Kidney tubule cell (primary cell): ENCODE results near the gene ZFP36L1.

Source experiments
- DNase-seq: peaks from one replicate; pipeline ENCODE4 v3.0.0-alpha.2; 2018; ENCODE audit warnings: low spot score

The ZFP36L1 gene

DNA sequence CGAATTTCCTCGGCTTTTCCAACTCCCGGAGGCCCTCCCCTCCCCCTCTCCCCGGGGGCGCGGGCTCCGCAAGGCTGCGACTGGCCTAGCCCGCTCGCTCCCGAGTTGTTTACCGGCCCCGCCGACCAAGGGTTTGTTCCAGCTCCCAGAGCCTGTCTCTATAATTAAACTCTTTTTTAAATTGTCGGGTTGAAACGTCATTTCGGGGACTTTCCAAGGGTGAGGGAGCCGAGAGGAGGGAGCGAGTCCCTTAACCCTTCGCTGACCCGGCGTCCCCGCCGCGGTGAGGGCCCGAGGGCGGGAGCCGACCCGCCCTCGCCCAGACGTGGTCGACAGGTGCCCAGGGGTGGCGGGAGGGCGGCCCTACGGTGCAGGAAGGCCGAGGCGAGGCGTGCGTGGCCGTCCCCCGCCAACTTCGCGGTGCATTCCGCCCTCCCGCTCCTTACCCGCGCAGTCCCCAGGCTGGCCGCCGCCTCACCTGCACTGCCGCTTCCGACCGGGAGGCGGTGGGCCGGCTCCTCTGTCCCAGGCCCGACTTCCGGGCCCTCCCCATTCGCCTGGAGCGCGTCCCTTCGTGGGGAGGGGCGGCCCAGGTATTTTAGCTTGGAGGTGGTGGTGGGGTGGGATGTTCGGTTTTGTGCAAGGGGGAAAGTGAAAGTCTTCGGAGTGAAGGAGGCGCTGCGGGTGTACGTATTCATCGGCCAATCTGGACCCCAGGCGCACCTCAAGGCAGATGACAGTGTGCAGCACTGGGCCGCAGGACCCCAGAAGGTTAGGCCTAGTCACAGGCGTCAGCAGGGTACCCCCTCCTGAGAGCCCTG, 2.9 kb upstream of the ZFP36L1 start:
- DNase-seq, result peak; percentile 93

DNA sequence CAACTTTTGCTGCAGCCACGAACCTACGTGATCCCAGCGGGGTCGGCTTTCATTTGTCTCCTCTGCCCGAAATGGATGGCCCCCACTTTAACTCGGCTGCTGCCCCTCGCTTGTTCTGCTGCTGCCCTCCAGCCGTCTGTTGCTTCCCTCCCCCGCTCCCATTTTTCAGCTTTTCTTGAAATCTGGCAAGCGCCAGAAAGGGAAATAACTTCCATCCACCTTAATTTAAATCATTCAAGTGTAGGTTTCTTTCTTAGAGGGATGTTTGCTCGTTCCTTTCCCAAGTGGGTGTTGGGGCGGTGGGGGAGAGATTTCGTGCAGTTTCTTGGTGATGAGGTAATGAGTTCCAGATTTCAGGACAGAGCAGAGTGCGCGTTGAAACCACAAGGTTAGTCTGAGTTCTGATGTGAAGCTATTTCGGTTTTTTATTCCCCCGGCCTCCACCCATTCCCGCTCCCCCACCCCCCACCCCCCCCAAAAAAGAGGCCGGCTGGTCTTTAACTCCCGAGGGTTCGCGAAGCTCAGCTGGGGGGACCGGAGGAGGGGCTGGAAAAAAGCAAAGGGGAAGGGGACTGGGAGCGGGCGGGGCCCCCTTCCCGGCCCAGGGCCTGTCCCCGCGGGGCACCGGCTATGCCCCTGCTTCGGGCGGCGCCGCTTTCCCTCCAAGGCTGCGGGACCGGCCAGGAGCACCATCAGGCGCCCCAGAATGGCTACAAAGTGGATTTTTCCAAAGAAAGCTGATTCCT, 2.2 kb upstream of the ZFP36L1 start:
- DNase-seq, result peak; percentile 81

GRCh38 chr14:68794130-68794850, 1.4 kb upstream of the ZFP36L1 start:
- DNase-seq, result peak; percentile 93

DNA sequence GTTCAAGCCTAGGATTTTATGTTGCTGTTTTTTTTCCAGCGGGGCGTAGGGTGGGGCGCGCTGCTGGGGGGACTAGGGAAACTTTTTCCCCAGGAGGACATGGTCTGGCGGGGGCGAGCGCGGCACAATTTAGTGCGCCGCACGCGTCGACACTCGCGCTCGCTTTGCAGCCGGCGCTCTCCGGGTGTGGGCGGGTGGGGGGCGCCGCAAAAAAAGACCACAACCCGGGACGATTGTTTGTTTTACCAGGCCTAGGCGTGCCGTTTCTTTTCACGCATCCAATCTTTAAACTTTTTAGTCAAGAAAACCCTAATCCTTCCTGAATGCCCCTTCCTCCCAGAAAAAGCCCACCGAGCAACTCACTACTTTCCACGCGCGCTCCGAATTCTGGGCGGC, 865 bp upstream of the ZFP36L1 start:
- DNase-seq, result no peak

DNA sequence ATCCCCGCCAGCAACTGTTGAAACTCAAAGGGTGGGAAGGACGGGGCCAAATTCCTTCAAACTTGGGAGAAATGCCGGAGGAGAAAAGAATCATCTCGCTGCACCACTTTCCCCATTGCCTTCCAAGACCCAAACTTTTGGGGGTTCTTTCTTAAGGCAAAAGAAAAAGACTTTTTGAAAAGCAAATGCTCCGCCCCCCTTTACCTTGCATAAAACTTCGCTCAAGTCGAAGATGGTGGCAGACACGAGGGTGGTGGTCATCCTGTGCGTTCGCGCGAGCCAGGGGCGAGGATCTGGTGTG, 239 bp downstream of the ZFP36L1 start:
- no peak for DNase-seq

DNA sequence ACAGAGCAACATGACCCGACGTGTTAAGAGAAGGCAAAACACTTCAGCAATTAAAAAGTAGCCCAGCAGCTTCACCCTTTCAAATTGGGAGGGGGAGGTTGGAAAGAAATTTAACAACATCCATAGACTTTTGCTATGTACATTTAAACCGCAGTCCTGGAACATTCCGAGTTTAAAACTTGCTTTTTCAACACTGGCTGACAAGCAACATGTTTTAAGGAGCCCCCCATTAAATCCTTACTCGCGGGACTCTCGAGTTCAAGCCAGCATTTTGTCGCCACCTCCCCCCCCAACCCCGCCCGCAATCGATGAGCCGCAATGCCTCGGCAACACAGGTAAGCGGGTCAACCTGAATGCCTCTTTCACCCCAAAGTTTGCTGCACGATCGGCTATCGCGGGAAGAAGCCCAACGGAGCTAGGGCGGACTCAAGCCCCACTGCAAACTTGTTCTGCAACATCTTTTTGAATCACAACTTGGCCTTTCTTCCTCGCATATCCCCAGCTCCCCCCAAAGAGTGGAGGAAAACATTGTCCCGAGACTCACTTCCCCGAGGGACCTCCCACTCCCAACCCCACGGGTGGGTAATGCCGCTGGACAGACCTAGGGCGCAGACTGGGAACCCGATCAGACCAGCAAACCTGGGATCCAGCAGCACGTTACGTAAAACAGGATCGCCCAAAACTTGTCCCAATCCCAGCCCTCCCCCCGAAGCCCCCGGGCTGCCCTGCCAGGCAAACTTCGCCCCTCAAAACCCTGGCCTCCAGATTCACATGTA, 777 bp downstream of the ZFP36L1 start:
- peak; percentile 41 for DNase-seq

GRCh38 chr14:68791078-68791901, 1.6 kb downstream of the ZFP36L1 start:
- DNase-seq, result peak; percentile 58

- peak; percentile 42 for DNase-seq
Observed at GRCh38 chr14:68790644-68791077, 2.2 kb downstream of the ZFP36L1 start.

DNA sequence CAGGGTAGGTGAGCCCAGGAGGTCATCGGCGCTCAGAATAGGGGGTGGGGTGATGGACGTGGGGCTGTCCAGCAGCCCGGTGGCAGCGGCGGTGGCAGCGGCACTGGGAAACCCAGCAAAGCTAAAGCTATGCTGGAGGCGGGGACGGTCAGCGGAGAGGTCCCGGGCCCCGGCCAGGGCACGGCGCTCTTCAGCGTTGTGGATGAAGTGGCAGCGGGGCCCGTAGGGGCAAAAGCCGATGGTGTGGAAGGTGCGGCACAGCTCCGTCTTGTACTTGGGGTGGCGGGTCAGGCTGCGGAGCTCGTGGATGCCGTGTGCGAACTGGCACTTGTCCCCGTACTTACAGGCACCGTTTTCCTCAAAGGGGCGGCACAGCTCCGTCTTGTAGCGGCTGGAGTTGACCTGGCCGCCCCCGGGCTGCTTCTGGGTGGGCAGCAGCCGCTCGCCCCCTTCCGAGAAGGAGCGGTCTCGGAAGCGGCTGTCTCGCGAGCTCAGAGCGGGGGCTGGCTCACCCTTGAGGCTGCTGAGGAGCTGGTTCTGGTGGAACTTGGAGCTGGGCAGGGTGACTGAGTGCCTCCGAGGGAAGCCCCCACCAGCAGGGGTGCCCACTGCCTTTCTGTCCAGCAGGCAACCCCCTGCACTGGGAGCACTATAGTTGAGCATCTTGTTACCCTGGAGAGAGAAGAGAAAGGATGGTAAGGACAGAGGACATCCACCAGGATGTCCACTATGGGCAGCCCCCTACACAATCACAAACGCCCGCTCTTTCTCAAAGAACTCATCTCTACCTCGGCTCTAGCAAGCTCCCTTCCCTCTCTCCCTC, 2.8 kb downstream of the ZFP36L1 start:
- peak; percentile 57 for DNase-seq

DNA sequence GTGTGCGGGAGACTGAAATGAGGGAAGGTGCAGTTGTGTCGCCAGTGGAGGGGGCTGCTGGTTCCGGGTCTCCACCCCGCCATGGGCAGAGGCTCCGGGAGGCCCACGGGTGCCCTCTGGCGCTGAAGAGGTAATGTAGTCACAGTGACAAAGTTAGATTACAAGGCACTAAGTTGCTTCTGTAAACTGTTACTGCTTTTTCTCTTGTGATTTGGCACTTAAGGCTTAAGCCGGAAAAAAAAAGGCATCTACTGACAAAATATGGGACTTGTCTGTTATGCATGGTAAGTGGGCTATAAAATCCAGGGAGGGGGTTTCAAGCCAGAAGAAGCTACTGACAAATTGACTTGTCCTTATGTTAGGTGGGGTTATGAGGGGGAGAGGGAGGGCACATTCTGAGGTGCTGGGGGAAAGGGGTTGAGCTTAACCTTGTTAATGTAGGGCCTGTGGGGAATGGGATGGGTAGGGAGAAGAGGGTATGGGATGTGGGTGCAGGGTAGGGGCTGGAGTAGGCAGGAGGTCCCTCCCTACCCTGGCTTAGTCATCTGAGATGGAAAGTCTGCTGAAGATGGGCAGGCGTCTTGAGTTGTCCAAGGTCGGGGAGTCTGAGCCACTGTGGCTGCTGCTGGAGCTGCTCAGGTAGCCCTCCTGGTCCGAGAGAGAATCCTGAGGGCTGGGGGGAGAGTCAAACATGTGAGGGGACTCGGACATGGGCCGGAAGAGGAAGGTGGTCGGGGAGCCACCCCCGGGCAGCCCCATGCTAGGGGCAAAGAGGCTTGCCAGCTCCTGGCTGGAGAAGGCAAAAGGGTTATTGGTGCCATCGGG, 3.7 kb downstream of the ZFP36L1 start:
- DNase-seq, result peak; percentile 83

- DNase-seq, result peak; percentile 40
Observed at GRCh38 chr14:68788275-68788995, 4.4 kb downstream of the ZFP36L1 start.

DNA sequence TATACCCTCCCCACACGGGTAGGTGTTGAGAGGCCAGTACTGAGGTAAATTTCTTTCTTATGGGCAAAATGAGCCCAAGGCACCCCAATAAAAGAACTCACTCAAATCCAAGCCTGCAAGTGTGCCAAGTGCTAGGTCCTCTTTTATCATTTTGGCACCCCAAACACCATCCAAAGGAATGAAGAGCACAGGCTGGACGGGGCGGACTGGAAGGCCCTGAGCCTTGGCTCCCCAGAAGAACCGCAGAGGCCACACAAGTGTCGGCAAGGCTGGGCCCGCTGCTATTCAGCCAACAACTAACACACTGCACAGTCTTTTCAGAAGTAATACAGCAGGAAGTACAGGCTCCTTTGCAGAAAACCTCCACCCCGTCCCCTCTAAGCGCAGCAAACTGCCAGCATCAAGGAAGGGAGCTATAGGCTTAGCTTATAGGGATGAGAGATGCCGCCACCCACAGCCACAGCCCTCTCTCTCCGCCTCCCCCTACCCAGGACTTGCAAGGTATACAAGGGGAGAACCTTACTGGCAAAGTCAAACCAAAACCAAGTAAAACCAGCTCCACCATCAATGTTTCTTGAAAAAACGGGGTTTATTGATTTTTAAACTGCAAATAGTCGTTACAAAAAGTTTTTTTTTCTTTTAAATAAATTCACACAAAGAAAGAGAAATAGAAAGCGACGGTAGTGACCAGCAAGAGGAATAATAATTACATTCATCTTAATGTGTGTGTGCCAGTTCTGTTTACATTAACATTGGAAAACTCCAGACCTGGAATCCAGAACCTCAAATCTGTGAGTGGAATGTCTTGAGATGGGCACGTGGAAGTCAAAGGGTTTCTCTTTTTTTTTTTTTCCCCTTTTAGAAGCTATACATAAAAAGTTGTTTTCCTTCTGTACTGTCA, 5.5 kb downstream of the ZFP36L1 start:
- DNase-seq, result peak; percentile 25

- DNase-seq, result peak; percentile 96
Observed at GRCh38 chr14:68786491-68787091, 6.3 kb downstream of the ZFP36L1 start.

- DNase-seq, result peak; percentile 98
Observed at GRCh38 chr14:68785534-68786490, 7.1 kb downstream of the ZFP36L1 start.

GRCh38 chr14:68784978-68785533, 7.8 kb downstream of the ZFP36L1 start:
- peak; percentile 99 for DNase-seq
